ENCODE data around the gene KLHL7. TPM values are rescaled to one million over a fixed set of nuclear protein-coding genes. Genes with fewer than 3 reads are reported as not detected.

Gene KLHL7
- total and polyA plus RNA-seq, 9 of the 15 experiments (the other 6 are each of a cell fraction or from before 2014, with no cell fraction given): 4.2 to 63.1 (median 32.3) TPM

DNA sequence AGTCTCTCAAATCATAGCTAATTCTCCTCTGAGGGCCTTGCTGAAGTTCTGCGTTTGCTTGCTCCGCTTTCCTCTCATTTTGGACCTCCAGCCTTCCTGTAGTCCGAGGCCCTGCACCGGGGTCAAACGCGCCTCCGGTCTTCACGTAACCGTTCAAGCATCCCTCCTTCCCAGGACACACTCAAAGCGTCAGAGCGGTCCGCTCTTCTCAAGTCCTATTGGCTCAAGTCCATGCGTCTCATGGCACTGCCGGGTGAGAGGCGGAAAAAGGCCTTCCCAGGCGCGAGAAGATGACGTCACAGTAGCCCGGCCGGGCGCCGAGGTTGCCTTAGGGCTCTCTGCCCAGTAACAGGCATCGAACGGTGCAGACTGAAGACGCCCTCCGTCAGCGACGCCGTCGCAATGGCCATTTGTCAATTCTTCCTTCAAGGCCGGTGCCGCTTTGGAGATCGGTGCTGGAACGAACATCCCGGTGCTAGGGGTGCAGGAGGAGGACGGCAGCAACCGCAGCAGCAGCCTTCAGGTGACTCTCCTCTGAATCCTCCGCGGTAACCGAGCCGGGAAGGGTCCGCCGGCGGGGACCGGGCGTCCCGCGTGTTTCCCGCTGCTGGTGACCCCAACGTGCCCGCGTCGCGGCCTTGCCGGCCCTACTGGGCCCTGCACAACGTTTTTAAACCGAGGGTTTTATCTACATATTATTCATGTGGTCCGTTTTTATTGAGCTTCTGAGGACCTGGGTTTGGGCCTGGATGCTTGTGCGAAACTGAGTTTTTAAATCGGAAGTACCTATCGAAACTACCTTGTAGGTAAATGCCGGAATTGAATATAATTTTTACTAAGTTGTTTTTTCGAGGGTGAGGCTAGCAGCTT lies 76.3 kb downstream of the KLHL7 start, which contains the start of gene NUP42 (continued):
- TF ChIP-seq, protein P1, sequence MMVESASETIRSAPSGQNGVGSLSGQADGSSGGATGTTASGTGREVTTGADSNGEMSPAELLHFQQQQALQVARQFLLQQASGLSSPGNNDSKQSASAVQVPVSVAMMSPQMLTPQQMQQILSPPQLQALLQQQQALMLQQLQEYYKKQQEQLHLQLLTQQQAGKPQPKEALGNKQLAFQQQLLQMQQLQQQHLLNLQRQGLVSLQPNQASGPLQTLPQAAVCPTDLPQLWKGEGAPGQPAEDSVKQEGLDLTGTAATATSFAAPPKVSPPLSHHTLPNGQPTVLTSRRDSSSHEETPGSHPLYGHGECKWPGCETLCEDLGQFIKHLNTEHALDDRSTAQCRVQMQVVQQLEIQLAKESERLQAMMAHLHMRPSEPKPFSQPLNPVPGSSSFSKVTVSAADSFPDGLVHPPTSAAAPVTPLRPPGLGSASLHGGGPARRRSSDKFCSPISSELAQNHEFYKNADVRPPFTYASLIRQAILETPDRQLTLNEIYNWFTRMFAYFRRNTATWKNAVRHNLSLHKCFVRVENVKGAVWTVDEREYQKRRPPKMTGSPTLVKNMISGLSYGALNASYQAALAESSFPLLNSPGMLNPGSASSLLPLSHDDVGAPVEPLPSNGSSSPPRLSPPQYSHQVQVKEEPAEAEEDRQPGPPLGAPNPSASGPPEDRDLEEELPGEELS (CRISPR knock-in tag; IDR thresholded peaks at IDR 0.05; ENCODE audit: borderline replicate concordance): peak; percentile 38; the same call in 1 of the 2 replicates
- TF ChIP-seq NFE2 (IDR thresholded peaks at IDR 0.05; ENCODE audit: low read depth): peak; percentile 46; the same call in 1 of the 2 replicates
- 0 out of 2 replicates have a peak, but pooled peaks have one; percentile 18 for TF ChIP-seq MEF2A (IDR thresholded peaks at IDR 0.05; ENCODE audit: control insufficient read depth, low read depth, low read length)
- TF ChIP-seq BCOR (IDR thresholded peaks at IDR 0.05): no peak
- TF ChIP-seq NCOA2 (IDR thresholded peaks at IDR 0.05; ENCODE audit: partially characterized antibody in 2 of 2): no peak
- peak; percentile 39 for TF ChIP-seq HMGN3 (IDR thresholded peaks at IDR 0.05; ENCODE audit: borderline replicate concordance, extremely low read depth, insufficient read length, low read depth, low read length)
- TF ChIP-seq, protein P2, sequence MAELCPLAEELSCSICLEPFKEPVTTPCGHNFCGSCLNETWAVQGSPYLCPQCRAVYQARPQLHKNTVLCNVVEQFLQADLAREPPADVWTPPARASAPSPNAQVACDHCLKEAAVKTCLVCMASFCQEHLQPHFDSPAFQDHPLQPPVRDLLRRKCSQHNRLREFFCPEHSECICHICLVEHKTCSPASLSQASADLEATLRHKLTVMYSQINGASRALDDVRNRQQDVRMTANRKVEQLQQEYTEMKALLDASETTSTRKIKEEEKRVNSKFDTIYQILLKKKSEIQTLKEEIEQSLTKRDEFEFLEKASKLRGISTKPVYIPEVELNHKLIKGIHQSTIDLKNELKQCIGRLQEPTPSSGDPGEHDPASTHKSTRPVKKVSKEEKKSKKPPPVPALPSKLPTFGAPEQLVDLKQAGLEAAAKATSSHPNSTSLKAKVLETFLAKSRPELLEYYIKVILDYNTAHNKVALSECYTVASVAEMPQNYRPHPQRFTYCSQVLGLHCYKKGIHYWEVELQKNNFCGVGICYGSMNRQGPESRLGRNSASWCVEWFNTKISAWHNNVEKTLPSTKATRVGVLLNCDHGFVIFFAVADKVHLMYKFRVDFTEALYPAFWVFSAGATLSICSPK (IDR thresholded peaks at IDR 0.05; ENCODE audit: borderline replicate concordance): no peak
- peak; percentile 71 for TF ChIP-seq TAF9B (IDR thresholded peaks at IDR 0.05; ENCODE audit: partially characterized antibody)
- TF ChIP-seq NBN (IDR thresholded peaks at IDR 0.05; ENCODE audit: low read depth): peak; percentile 99
- TF ChIP-seq TBP (optimal IDR thresholded peaks at IDR 0.05; ENCODE audit: low read depth, low read length): peak; percentile 94
- TF ChIP-seq ZNF121 (CRISPR knock-in tag; conservative IDR thresholded peaks at IDR 0.05): no peak
- TF ChIP-seq MIER1 (IDR thresholded peaks at IDR 0.05; ENCODE audit: low read depth): no peak
- peak; percentile 90 for TF ChIP-seq RFX5 (IDR thresholded peaks at IDR 0.05; ENCODE audit: low read depth, low read length)
- TF ChIP-seq SREBF1 (IDR thresholded peaks at IDR 0.05; ENCODE audit: borderline replicate concordance, low read depth, low read length): no peak
- no peak; the same call in 1 of the 2 replicates for TF ChIP-seq ZNF24 (IDR thresholded peaks at IDR 0.05)
- TF ChIP-seq, protein P3, sequence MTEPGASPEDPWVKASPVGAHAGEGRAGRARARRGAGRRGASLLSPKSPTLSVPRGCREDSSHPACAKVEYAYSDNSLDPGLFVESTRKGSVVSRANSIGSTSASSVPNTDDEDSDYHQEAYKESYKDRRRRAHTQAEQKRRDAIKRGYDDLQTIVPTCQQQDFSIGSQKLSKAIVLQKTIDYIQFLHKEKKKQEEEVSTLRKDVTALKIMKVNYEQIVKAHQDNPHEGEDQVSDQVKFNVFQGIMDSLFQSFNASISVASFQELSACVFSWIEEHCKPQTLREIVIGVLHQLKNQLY (CRISPR knock-in tag; conservative IDR thresholded peaks at IDR 0.05): 0 out of 4 replicates have a peak, but pooled peaks of 1 of the 2 experiments have one; percentile 62
- TF ChIP-seq, protein P4, sequence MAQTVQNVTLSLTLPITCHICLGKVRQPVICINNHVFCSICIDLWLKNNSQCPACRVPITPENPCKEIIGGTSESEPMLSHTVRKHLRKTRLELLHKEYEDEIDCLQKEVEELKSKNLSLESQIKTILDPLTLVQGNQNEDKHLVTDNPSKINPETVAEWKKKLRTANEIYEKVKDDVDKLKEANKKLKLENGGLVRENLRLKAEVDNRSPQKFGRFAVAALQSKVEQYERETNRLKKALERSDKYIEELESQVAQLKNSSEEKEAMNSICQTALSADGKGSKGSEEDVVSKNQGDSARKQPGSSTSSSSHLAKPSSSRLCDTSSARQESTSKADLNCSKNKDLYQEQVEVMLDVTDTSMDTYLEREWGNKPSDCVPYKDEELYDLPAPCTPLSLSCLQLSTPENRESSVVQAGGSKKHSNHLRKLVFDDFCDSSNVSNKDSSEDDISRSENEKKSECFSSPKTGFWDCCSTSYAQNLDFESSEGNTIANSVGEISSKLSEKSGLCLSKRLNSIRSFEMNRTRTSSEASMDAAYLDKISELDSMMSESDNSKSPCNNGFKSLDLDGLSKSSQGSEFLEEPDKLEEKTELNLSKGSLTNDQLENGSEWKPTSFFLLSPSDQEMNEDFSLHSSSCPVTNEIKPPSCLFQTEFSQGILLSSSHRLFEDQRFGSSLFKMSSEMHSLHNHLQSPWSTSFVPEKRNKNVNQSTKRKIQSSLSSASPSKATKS (CRISPR knock-in tag; IDR thresholded peaks at IDR 0.05): no peak
- TF ChIP-seq NEUROD1 (IDR thresholded peaks at IDR 0.05; ENCODE audit: borderline replicate concordance, low read depth, low read length, partially characterized antibody): peak; percentile 12

Measured in K562 (cell line).